GM12875 (cell line): ENCODE data around the gene OR2T11.
A peak's percentile ranks its signal among the peaks of the same experiment; 100 is the strongest.

Experiments
- H3K4me3 ChIP-seq: one replicate; pipeline ENCODE4 v1.5.1; 2011; ENCODE audit warnings: low read depth, low read length, control low read depth
- TF ChIP-seq, protein P1 (sequence below): IDR thresholded peaks from 2 replicates; pipeline ENCODE4 v1.5.1; 2011; ENCODE audit warnings: low read depth, mild to moderate bottlenecking, control low read depth, inconsistent platforms, low read length, moderate library complexity, borderline replicate concordance; ENCODE audit not compliant: insufficient read depth

Gene OR2T11

DNA sequence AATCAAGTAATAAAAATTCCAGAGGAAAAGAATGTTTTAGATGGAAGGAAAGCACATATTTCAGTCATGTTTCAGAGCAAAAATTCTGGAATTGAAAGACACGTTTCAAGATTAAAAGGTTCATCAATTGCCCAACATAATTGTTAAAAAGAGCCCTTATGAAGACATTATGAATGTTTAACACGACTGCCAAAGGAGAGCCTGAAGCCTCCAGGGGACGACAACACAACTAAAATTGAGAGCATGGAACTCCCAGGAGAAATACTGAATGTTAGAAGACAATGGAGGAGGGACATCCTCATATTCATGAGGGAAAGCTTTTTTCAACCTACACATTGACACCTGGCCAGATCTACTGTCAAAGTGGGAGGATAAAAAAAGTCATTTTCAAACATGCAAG lies 16.0 kb downstream of the OR2T11 start:
- TF ChIP-seq, protein P1, sequence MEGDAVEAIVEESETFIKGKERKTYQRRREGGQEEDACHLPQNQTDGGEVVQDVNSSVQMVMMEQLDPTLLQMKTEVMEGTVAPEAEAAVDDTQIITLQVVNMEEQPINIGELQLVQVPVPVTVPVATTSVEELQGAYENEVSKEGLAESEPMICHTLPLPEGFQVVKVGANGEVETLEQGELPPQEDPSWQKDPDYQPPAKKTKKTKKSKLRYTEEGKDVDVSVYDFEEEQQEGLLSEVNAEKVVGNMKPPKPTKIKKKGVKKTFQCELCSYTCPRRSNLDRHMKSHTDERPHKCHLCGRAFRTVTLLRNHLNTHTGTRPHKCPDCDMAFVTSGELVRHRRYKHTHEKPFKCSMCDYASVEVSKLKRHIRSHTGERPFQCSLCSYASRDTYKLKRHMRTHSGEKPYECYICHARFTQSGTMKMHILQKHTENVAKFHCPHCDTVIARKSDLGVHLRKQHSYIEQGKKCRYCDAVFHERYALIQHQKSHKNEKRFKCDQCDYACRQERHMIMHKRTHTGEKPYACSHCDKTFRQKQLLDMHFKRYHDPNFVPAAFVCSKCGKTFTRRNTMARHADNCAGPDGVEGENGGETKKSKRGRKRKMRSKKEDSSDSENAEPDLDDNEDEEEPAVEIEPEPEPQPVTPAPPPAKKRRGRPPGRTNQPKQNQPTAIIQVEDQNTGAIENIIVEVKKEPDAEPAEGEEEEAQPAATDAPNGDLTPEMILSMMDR, result peak; percentile 62
- no peak overlapping the region for H3K4me3 ChIP-seq

DNA sequence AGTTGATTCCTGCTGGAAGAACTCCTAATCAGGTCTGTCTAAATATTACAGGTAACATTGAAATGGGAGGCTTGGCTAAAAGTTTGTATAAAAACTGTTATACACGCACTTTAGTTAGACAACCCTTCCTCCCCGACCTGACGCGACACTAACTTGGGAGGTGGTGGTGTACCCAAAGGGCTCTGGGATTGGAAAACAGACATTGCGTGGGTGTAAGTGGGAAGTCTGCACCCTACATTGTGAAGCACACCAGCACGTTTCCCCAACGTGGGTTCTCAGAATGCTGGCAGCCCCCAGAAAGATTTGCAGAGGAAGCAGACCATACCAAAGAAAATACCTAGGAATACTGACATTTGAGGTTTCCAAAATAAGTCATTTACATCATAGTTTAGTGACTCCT lies 16.8 kb downstream of the OR2T11 start:
- H3K4me3 ChIP-seq, result no peak overlapping the region
- TF ChIP-seq, protein P1, result no peak

DNA sequence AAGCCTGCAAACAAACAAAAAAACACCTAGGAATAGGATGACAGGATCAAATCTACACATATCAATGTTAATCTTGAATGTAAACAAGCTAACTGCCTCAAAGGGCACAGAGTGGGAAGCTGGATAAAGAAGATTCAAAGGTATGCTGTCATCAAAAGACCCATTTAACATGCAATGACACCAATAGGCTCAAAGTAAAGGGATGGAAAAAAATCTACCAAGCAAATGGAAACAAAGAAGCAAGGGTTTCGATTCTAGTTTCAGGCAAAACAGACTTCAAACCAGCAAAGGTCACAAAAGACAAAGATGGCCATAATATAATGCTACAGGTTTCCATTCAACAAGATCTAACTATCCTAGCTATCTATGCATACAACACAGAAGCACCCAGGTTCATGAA lies 21.1 kb downstream of the OR2T11 start:
- no peak overlapping the region for H3K4me3 ChIP-seq
- TF ChIP-seq, protein P1, result no peak

DNA sequence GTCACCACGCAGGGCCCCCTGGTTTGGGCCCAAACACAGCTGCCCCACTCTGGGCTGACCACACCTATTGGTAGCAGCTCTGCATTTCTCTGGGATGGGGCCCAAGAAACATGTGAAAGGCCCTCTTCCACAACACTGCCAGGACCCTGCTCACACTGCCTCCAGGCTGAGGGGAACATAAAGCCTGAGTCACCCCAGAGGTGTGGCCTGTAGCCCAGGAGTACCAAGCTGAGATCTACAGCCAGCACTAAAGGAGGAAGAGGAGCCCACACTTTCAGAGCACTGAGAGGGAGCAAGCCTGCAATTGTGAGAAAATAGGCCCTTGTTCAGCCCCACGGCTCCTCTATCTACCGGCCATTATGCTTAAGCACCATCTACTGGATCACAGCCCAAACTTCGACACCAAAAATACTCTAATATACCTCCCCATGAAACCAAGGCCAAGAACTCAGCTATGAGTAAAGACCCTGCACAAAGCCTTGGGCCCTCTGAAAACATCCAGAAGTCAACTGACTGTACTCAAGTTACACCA lies 22.9 kb downstream of the OR2T11 start:
- TF ChIP-seq, protein P1, result peak; percentile 17; the same call in 1 of the 2 replicates
- no peak overlapping the region for H3K4me3 ChIP-seq

DNA sequence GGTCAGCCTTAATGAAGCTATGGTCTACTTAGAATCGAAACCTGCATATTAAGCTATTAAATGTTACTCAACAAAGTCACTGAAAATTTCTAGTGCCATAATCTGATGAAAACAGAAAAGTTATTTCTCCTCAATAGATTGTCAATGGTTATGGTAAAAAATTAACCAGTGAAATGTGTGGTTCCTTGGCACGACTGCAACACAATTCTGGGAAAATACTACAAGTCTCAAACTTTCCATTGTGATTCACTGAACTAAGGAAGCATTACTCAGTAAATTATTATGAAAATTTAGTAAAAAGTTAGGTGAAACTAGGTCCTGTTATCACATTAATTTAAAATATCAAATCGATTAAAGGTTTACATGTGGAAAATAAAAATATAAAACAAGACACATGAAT lies 24.6 kb downstream of the OR2T11 start:
- H3K4me3 ChIP-seq, result no peak overlapping the region
- TF ChIP-seq, protein P1, result no peak

DNA sequence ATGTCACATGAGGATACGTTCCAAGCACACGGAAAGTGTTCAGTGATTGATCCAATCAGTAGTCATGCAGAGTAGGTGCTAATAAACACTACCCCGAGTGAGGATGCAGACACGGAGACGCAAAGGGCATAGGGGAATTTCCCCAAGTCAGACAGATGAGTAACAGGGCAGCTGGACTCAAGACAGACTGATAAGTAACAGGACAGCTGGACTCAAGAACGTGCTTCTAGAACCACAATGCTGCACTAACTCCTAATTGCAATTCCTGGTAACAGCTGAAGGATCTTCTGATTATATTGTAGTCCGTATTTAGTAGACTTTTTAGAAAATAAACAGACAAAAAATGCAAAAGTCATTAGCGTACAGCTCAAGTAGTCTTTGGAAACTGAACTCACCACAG lies 35.5 kb downstream of the OR2T11 start:
- no peak overlapping the region for H3K4me3 ChIP-seq
- TF ChIP-seq, protein P1, result no peak

DNA sequence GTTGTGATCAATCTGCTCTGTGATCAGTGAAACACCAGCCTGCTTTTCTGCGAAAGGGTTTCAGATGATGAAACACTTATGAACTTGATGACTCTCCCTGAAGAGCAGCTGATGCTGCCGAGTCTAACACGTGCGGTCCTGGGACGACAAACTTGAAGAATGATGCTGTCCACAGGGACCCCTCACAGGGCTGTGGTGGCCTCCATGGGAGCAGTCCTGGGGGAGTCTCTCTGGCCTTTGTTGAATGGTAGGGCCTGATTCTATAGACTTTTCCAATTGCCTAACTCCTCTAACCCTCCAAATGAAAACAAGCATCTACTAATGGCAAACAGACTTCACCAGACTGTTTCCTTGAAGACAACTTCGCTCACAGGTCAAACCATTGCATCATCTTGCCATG lies 37.3 kb downstream of the OR2T11 start, which contains the start of gene OR2T10:
OR2T10 (minus strand) TSS at position 112 of the 400 bp plus-strand sequence. CDS start 3,932 bp downstream, outside the sequence.
- TF ChIP-seq, protein P1, result no peak
- H3K4me3 ChIP-seq, result no peak within 1 kb of the TSS
